Hepatocyte (in vitro differentiated cells): Measurements from ENCODE around the gene CPLX1.

ENCODE experiments used
- EZH2 ChIP-seq: fragments of 200-600 bp; sonication (generic); IDR thresholded peaks from 2 replicates; pipeline ENCODE4 v1.6.1; 2016; ENCODE audit warnings: antibody characterized with exemption, mild to moderate bottlenecking, borderline replicate concordance
- TF ChIP-seq, protein P1 (sequence below): fragments of 200-600 bp; sonication (generic); IDR thresholded peaks from 2 replicates; pipeline ENCODE4 v1.5.1; 2016; ENCODE audit warnings: antibody characterized with exemption, mild to moderate bottlenecking; ENCODE audit not compliant: poor library complexity

DNA sequence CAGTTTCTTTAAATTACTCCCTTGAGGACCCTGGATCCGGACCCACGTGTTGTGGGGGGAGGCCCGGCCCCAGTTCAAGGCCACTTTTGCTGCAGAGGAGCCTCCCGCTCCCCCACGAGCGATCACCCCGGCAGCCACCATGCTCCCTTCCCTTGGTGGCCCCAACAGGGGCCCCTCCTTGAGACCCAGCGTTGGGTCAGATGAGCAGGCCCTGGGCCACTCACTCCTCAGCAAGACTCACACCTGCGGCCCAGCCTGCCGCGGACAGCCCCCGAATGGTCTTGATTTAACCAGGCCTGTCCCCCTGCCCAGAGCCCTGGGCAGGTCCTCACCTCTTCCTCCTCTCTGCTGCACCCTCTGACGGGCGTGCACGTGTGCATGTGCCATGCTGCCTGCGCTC is 4.3 kb downstream of the CPLX1 start:
- no peak for TF ChIP-seq EZH2
- TF ChIP-seq, protein P1, sequence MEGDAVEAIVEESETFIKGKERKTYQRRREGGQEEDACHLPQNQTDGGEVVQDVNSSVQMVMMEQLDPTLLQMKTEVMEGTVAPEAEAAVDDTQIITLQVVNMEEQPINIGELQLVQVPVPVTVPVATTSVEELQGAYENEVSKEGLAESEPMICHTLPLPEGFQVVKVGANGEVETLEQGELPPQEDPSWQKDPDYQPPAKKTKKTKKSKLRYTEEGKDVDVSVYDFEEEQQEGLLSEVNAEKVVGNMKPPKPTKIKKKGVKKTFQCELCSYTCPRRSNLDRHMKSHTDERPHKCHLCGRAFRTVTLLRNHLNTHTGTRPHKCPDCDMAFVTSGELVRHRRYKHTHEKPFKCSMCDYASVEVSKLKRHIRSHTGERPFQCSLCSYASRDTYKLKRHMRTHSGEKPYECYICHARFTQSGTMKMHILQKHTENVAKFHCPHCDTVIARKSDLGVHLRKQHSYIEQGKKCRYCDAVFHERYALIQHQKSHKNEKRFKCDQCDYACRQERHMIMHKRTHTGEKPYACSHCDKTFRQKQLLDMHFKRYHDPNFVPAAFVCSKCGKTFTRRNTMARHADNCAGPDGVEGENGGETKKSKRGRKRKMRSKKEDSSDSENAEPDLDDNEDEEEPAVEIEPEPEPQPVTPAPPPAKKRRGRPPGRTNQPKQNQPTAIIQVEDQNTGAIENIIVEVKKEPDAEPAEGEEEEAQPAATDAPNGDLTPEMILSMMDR: no peak
